IMR-90 (cell line): ENCODE results near the gene FMC1.

Experiments
- CEBPB ChIP-seq: IDR thresholded peaks from 2 replicates; pipeline ENCODE4 v1.6.1; 2012; ENCODE audit warnings: low read depth, low read length, improper control_type of control experiment
- MAFK ChIP-seq: IDR thresholded peaks from 2 replicates; pipeline ENCODE4 v1.6.1; 2012; ENCODE audit warnings: low read depth, low read length, improper control_type of control experiment
- MXI1 ChIP-seq: IDR thresholded peaks from 2 replicates; pipeline ENCODE4 v1.6.1; 2012; ENCODE audit warnings: low read depth, mild to moderate bottlenecking, low read length, moderate library complexity, borderline replicate concordance
- POLR2A ChIP-seq: IDR thresholded peaks from 2 replicates; pipeline ENCODE4 v1.6.1; 2012; ENCODE audit warnings: mild to moderate bottlenecking, low read depth, low read length
- RCOR1 ChIP-seq: IDR thresholded peaks from 2 replicates; pipeline ENCODE4 v1.6.1; 2012; ENCODE audit warnings: mild to moderate bottlenecking, low read length, improper control_type of control experiment; ENCODE audit not compliant: insufficient replicate concordance
- RFX5 ChIP-seq: IDR thresholded peaks from 2 replicates; pipeline ENCODE4 v1.8.0; 2012; ENCODE audit warnings: low read depth, mild to moderate bottlenecking, low read length, moderate library complexity
- TF ChIP-seq, protein P1 (sequence below): conservative IDR thresholded peaks from 2 replicates; pipeline ENCODE4 v1.5.1; 2012; ENCODE audit warnings: mild to moderate bottlenecking, low read depth, low read length, improper control_type of control experiment

DNA sequence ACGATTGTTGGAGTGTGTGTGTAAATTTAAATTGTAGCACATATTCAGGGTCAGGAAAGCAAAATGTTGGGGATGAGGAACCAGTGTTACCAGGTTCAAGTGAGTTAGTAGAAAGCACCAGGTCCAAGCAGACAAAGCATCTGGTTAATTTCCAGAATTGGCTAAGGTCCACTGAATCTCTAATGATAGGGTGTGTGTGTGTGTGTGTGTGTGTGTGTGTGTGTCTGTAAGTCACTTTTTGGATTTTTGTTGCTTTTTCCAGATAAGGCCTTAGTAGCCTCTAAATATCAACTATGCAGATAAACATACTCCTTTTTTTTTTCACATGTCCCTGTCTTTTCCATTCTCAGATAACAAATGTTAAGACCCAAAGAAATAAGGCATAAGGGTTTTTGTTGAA is 36.6 kb upstream of the FMC1 start:
- TF ChIP-seq, protein P1, sequence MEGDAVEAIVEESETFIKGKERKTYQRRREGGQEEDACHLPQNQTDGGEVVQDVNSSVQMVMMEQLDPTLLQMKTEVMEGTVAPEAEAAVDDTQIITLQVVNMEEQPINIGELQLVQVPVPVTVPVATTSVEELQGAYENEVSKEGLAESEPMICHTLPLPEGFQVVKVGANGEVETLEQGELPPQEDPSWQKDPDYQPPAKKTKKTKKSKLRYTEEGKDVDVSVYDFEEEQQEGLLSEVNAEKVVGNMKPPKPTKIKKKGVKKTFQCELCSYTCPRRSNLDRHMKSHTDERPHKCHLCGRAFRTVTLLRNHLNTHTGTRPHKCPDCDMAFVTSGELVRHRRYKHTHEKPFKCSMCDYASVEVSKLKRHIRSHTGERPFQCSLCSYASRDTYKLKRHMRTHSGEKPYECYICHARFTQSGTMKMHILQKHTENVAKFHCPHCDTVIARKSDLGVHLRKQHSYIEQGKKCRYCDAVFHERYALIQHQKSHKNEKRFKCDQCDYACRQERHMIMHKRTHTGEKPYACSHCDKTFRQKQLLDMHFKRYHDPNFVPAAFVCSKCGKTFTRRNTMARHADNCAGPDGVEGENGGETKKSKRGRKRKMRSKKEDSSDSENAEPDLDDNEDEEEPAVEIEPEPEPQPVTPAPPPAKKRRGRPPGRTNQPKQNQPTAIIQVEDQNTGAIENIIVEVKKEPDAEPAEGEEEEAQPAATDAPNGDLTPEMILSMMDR: no peak
- TF ChIP-seq MAFK (no peak), RFX5 (no peak), POLR2A (no peak), RCOR1 (no peak), CEBPB (no peak), MXI1 (no peak)
